H1 (cell line): ENCODE data around the gene IL6ST. TPM values are rescaled to one million over a fixed set of nuclear protein-coding genes. Genes with fewer than 3 reads are reported as not detected.

Experiments used
- CTCF ChIA-PET: fragments of 300-600 bp; sonication (Branson Sonifier 250); formaldehyde crosslinking; loops from one replicate; lab custom pipeline; 2021; ENCODE audit not compliant: partially characterized antibody; lab: Charles Lee
- POLR2A ChIA-PET: fragments of 300-600 bp; sonication (Branson Sonifier 250); formaldehyde crosslinking; loops from one replicate; lab custom pipeline; 2021; ENCODE audit warnings: inconsistent platforms; ENCODE audit not compliant: partially characterized antibody; lab: Charles Lee
- DNase-seq, 2 experiments: peaks; one replicate each; pipeline versions ENCODE4 v3.0.0 to v3.0.0-alpha.2; 2010 to 2022; ENCODE audit warnings: low spot score in 2 of 2, low read depth in 1 of 2, mixed read lengths in 1 of 2
- FAIRE-seq: peaks from 2 replicates; lab custom pipeline; 2011; peaks lifted over from hg19 to GRCh38; lab: Jason Lieb, UNC
- H2AFZ ChIP-seq: 2 replicates; pipeline ENCODE4 v1.8.1; 2012; ENCODE audit warnings: low read length, inconsistent platforms
- H2AK5ac ChIP-seq: 2 replicates; pipeline ENCODE4 v1.6.1; 2013; ENCODE audit warnings: low read depth, low read length
- H2BK120ac ChIP-seq: replicated peaks from 2 replicates; pipeline ENCODE3; 2013; ENCODE audit warnings: low read depth, low read length, inconsistent platforms
- H2BK12ac ChIP-seq: 2 replicates; pipeline ENCODE4 v1.6.1; 2013; ENCODE audit warnings: low read depth, low read length
- H2BK15ac ChIP-seq: 2 replicates; pipeline ENCODE4 v1.6.1; 2013; ENCODE audit warnings: low read length
- H2BK20ac ChIP-seq: 2 replicates; pipeline ENCODE4 v1.6.1; 2013; ENCODE audit warnings: low read length
- H2BK5ac ChIP-seq: 2 replicates; pipeline ENCODE4 v1.6.1; 2013; ENCODE audit warnings: low read depth, low read length
- H3K14ac ChIP-seq: 2 replicates; pipeline ENCODE4 v1.6.1; 2013; ENCODE audit warnings: inconsistent platforms; ENCODE audit not compliant: insufficient read length
- H3K18ac ChIP-seq: 2 replicates; pipeline ENCODE4 v1.6.1; 2013; ENCODE audit warnings: low read length; ENCODE audit errors: extremely low read depth
- H3K23ac ChIP-seq: 2 replicates; pipeline ENCODE4 v1.6.1; 2013; ENCODE audit warnings: inconsistent platforms; ENCODE audit not compliant: insufficient read length
- H3K23me2 ChIP-seq: 2 replicates; pipeline ENCODE4 v1.6.1; 2013; ENCODE audit warnings: low read depth, low read length
- H3K27ac ChIP-seq: 2 replicates; pipeline ENCODE4 v1.6.1; 2011; ENCODE audit warnings: low read depth, low read length, inconsistent platforms
- H3K27me3 ChIP-seq, 4 experiments: replicated peaks in 1 of 4; 1 replicate in 1 of 4; 2 replicates in 3 of 4; pipeline versions ENCODE4 v1.6.1 to v1.8.1; 2011 to 2013; ENCODE audit warnings: low read length in 3 of 4, mild to moderate bottlenecking in 3 of 4, inconsistent platforms in 2 of 4, mixed read lengths in 2 of 4, moderate library complexity in 1 of 4; ENCODE audit not compliant: control insufficient read depth in 3 of 4, insufficient read depth in 3 of 4; ENCODE audit errors: extremely low read depth in 1 of 4
- H3K36me3 ChIP-seq, 4 experiments: 2 replicates each; pipeline versions ENCODE4 v1.6.1 to v1.8.1; 2011 to 2013; ENCODE audit warnings: mild to moderate bottlenecking in 4 of 4, low read length in 3 of 4, moderate library complexity in 2 of 4, control low read depth in 1 of 4, inconsistent platforms in 1 of 4; ENCODE audit not compliant: insufficient read depth in 4 of 4, control insufficient read depth in 2 of 4
- H3K4ac ChIP-seq: replicated peaks from 2 replicates; pipeline ENCODE3; 2013; ENCODE audit warnings: low read length, low read depth, mixed read lengths, inconsistent platforms; ENCODE audit not compliant: insufficient read length
- H3K4me1 ChIP-seq, 4 experiments: replicated peaks in 1 of 4; 1 replicate in 1 of 4; 2 replicates in 3 of 4; pipeline versions ENCODE4 v1.6.1 to v1.8.1; 2011 to 2013; ENCODE audit warnings: low read length in 3 of 4, inconsistent platforms in 2 of 4, mixed read lengths in 1 of 4; ENCODE audit not compliant: insufficient read depth in 4 of 4, control insufficient read depth in 3 of 4
- H3K4me2 ChIP-seq, 2 experiments: 2 replicates each; pipeline versions ENCODE4 v1.6.1 to v1.8.1; 2011 to 2013; ENCODE audit warnings: low read depth in 2 of 2, low read length in 2 of 2, control low read depth in 1 of 2, inconsistent platforms in 1 of 2, mild to moderate bottlenecking in 1 of 2; ENCODE audit not compliant: insufficient read depth in 1 of 2
- H3K4me3 ChIP-seq, 4 experiments: fragments of 200-600, 300-600 bp in 1 of 4; sonication (generic), shearing (Covaris generic), sonication (Bioruptor Twin) in 1 of 4; 2 replicates each; pipeline versions ENCODE4 v1.5.1 to v1.8.1; 2011 to 2016; ENCODE audit warnings: low read length in 4 of 4, low read depth in 3 of 4, control low read depth in 2 of 4, inconsistent platforms in 2 of 4, mild to moderate bottlenecking in 2 of 4, mixed read lengths in 1 of 4, moderate library complexity in 1 of 4; ENCODE audit not compliant: insufficient read depth in 2 of 4; ENCODE audit errors: extremely low read depth in 1 of 4
- H3K56ac ChIP-seq: replicated peaks from 2 replicates; pipeline ENCODE3; 2013; ENCODE audit warnings: low read depth, mild to moderate bottlenecking, mixed read lengths, low read length, inconsistent platforms; ENCODE audit not compliant: insufficient read length
- H3K79me1 ChIP-seq: 2 replicates; pipeline ENCODE4 v1.6.1; 2013; ENCODE audit warnings: low read depth, low read length, control low read depth
- H3K79me2 ChIP-seq, 2 experiments: 2 replicates each; pipeline versions ENCODE4 v1.6.1 to v1.8.1; 2012 to 2013; ENCODE audit warnings: low read length in 2 of 2, mild to moderate bottlenecking in 2 of 2, inconsistent platforms in 1 of 2; ENCODE audit not compliant: insufficient read depth in 2 of 2, control insufficient read depth in 1 of 2
- H3K9ac ChIP-seq, 4 experiments: replicated peaks in 1 of 4; 1 replicate in 1 of 4; 2 replicates in 3 of 4; pipeline versions ENCODE4 v1.6.1 to v1.8.1; 2011 to 2013; ENCODE audit warnings: low read depth in 3 of 4, low read length in 3 of 4, control low read depth in 2 of 4, mild to moderate bottlenecking in 2 of 4, moderate library complexity in 2 of 4, inconsistent platforms in 1 of 4; ENCODE audit errors: extremely low read depth in 1 of 4
- H3K9me3 ChIP-seq, 2 experiments: 2 replicates each; pipeline versions ENCODE4 v1.6.1 to v1.8.1; 2012 to 2013; ENCODE audit warnings: mild to moderate bottlenecking in 2 of 2, moderate library complexity in 2 of 2, control low read depth in 1 of 2, inconsistent platforms in 1 of 2, low read depth in 1 of 2, low read length in 1 of 2, mixed read lengths in 1 of 2; ENCODE audit not compliant: insufficient read depth in 2 of 2
- H4K20me1 ChIP-seq, 2 experiments: replicated peaks in 1 of 2; 2 replicates each; pipeline versions ENCODE3 to v1.8.1; 2011 to 2013; ENCODE audit warnings: inconsistent platforms in 2 of 2, low read length in 2 of 2, mild to moderate bottlenecking in 1 of 2; ENCODE audit not compliant: insufficient read depth in 2 of 2, control insufficient read depth in 1 of 2
- H4K5ac ChIP-seq: 2 replicates; pipeline ENCODE4 v1.6.1; 2013; ENCODE audit warnings: low read length, low read depth, mixed read lengths, inconsistent platforms; ENCODE audit not compliant: insufficient read length
- H4K8ac ChIP-seq: 2 replicates; pipeline ENCODE4 v1.8.0; 2013; ENCODE audit warnings: mild to moderate bottlenecking, moderate library complexity, low read length, inconsistent platforms; ENCODE audit not compliant: insufficient read depth; ENCODE audit errors: extremely low read depth
- H4K91ac ChIP-seq: replicated peaks from 2 replicates; pipeline ENCODE3; 2013; ENCODE audit warnings: low read length, mixed read lengths, inconsistent platforms; ENCODE audit not compliant: insufficient read length
- ASH2L ChIP-seq: fragments of 200-600, 300-600 bp; sonication (generic); IDR thresholded peaks from one replicate; pipeline ENCODE4 v1.7.1; 2017; ENCODE audit warnings: low read length
- BCL11A ChIP-seq, 2 experiments: IDR thresholded peaks; one replicate each; pipeline ENCODE4 v1.6.1; 2011; ENCODE audit warnings: low read depth in 2 of 2, low read length in 2 of 2, mild to moderate bottlenecking in 2 of 2
- CHD2 ChIP-seq: IDR thresholded peaks from 2 replicates; pipeline ENCODE4 v1.6.1; 2012; ENCODE audit warnings: low read length, improper control_type of control experiment
- EGR1 ChIP-seq: IDR thresholded peaks from 2 replicates; pipeline ENCODE4 v1.6.1; 2011; ENCODE audit warnings: low read depth, low read length, borderline replicate concordance
- GTF2F1 ChIP-seq: IDR thresholded peaks from 2 replicates; pipeline ENCODE4 v1.6.1; 2012; ENCODE audit warnings: low read depth, low read length, improper control_type of control experiment, borderline replicate concordance
- PHF8 ChIP-seq: fragments of 200-600 bp; sonication (generic); conservative IDR thresholded peaks from 2 replicates; pipeline ENCODE4 v1.7.1; 2012; ENCODE audit warnings: low read depth, mild to moderate bottlenecking, inconsistent platforms, low read length, moderate library complexity
- SIN3A ChIP-seq, 2 experiments: IDR thresholded peaks in 1 of 2; conservative IDR thresholded peaks in 1 of 2; 2 replicates each; pipeline ENCODE4 v1.6.1; 2011 to 2012; ENCODE audit warnings: low read length in 2 of 2, improper control_type of control experiment in 1 of 2, low read depth in 1 of 2, mild to moderate bottlenecking in 1 of 2
- TBP ChIP-seq: IDR thresholded peaks from 2 replicates; pipeline ENCODE4 v1.6.1; 2011; ENCODE audit warnings: low read depth, low read length, improper control_type of control experiment
- TCF12 ChIP-seq: IDR thresholded peaks from 2 replicates; pipeline ENCODE4 v1.6.1; 2011; ENCODE audit warnings: low read depth, mild to moderate bottlenecking, low read length
- TEAD4 ChIP-seq: IDR thresholded peaks from 2 replicates; pipeline ENCODE4 v1.6.1; 2012; ENCODE audit warnings: low read depth, low read length, inconsistent platforms, mixed read lengths
- WGBS, 2 experiments: shearing (Covaris generic) in 1 of 2; methylation state at CpG; one replicate each; pipeline versions ENCODE4 v1.1.6 to v1.1.7; 2013 to 2015; ENCODE audit warnings: low lambda C conversion rate in 2 of 2, mixed read lengths in 2 of 2, inconsistent platforms in 1 of 2, low coverage in 1 of 2, missing lambda C conversion rate in 1 of 2; ENCODE audit not compliant: insufficient replicate concordance in 2 of 2, insufficient coverage in 1 of 2, insufficient read length in 1 of 2; ENCODE audit errors: extremely low coverage in 1 of 2, missing lambda C conversion rate in 1 of 2; 5-methylcytosine and 5-hydroxymethylcytosine counted together
- long read RNA-seq, 2 experiments: library from RNA in 1 of 2; library from capped mRNA in 1 of 2; stranded (forward); transcript quantifications; one replicate each; pipeline ENCODE4 v2.0.0, GENCODE V29; 2021; ENCODE audit warnings: inconsistent platforms in 1 of 2
- polyA minus RNA-seq, 3 experiments: library from RNA; depleted of rRNA, polyadenylated mRNA; stranded (reverse); fragments of >200 nt; gene quantifications; 1 replicate in 2 of 3; 2 replicates in 1 of 3; pipeline ENCODE4 v1.2.3, GENCODE V29; 2011
- polyA plus RNA-seq, 7 experiments: library from polyadenylated mRNA; depleted of rRNA in 3 of 7; stranded (reverse) in 5 of 7; unstranded in 2 of 7; fragments of >200 nt in 5 of 7; fragments of 200-250 nt in 2 of 7; gene quantifications; 1 replicate in 5 of 7; 2 replicates in 1 of 7; 4 replicates in 1 of 7; pipeline versions ENCODE4 v1.2.1 to v1.2.3, GENCODE V29; 2011 to 2013; ENCODE audit warnings: missing spikeins in 2 of 7, mixed read lengths in 2 of 7
- total RNA-seq: library from RNA; stranded (reverse); fragmentation: NEBNext Ultra II Directional; extraction: Animal tissue kit (Norgen Biotek cat#: 25700); gene quantifications from 2 replicates; pipeline ENCODE4 v1.2.1, GENCODE V29; 2021

IL6ST gene
- 9.6 and 11.1 TPM in 2 replicates for total RNA-seq
- polyA plus RNA-seq (2011; rRNA removed), result 0.82 and 1.4 TPM in 2 replicates
- polyA plus RNA-seq (2011; cell fraction: cytosol; rRNA removed), result 2.0 TPM
- 3.9 TPM for polyA plus RNA-seq (2011; cell fraction: nucleus; rRNA removed)
- polyA plus RNA-seq (2012, experiment 1 of 2), result 2.1 to 6.1 TPM (median 3.8 TPM) in 4 replicates
- 0.22 TPM for polyA plus RNA-seq (2012, experiment 2 of 2)
- 8.9 TPM for polyA plus RNA-seq (2013, experiment 1 of 2)
- 9.7 TPM for polyA plus RNA-seq (2013, experiment 2 of 2)
- 9.2 and 26.1 TPM in 2 replicates for polyA minus RNA-seq (2011; rRNA and poly(A)+ RNA removed)
- polyA minus RNA-seq (2011; cell fraction: cytosol; rRNA and poly(A)+ RNA removed), result 8.0 TPM
- polyA minus RNA-seq (2011; cell fraction: nucleus; rRNA and poly(A)+ RNA removed), result 20.2 TPM
- long read RNA-seq, experiment 1, partial matches to known transcripts, result 0 of 3 reads
- long read RNA-seq, experiment 1, other reads (novel, unspliced or antisense), result 3 of 3 reads
- long read RNA-seq, experiment 2, partial matches to known transcripts, result 1 of 1 reads
- long read RNA-seq, experiment 2, other reads (novel, unspliced or antisense), result 0 of 1 reads

- Histone ChIP-seq H4K8ac (peak within 1 kb of the TSS; percentile 73), H4K20me1 (peaks cover 0 to 2% of the 10 kb centered on the region in 2 experiments), H3K18ac (peak within 1 kb of the TSS; percentile 88), H2BK20ac (no peak within 1 kb of the TSS), H3K79me2 (peaks cover 0 to 18% of the 10 kb centered on the region in 2 experiments; a peak in 1 of 4 replicates), H3K23me2 (no peaks in the 10 kb centered on the region), H3K4ac (no peak within 1 kb of the TSS), H3K4me1 (peaks cover 0 to 2% (median 0%) of the 10 kb centered on the region in 4 experiments; a peak in 2 of 7 replicates), H2AK5ac (no peak within 1 kb of the TSS), H2BK15ac (no peak within 1 kb of the TSS), H3K9ac (peak within 1 kb of the TSS; percentile 61 to 85 (median 74)), H3K4me3 (peak within 1 kb of the TSS; percentile 68 to 86 (median 79)), H2BK120ac (no peak within 1 kb of the TSS), H3K14ac (no peak within 1 kb of the TSS), H3K27me3 (no peaks in the 10 kb centered on the region), H3K56ac (peak within 1 kb of the TSS; percentile 73), H2BK5ac (peak within 1 kb of the TSS; percentile 56; the same call in 1 of the 2 replicates), H3K9me3 (no peaks in the 10 kb centered on the region), H3K27ac (peak within 1 kb of the TSS; percentile 53; the same call in 1 of the 2 replicates), H3K4me2 (peak within 1 kb of the TSS; percentile 79 to 90), H3K23ac (no peak within 1 kb of the TSS), H2BK12ac (no peak within 1 kb of the TSS), H4K91ac (peak within 1 kb of the TSS; percentile 35), H2AFZ (peak within 1 kb of the TSS; percentile 45; the same call in 1 of the 2 replicates), H3K79me1 (no peaks in the 10 kb centered on the region), H4K5ac (peak within 1 kb of the TSS; percentile 18), H3K36me3 (no peaks in the 10 kb centered on the region)
- WGBS, 2 experiments, result 0% methylated on average over 11 of the region's 48 CpGs; no CpG with 5 or more reads in 1 of the 2 experiments
- CTCF ChIA-PET, result interaction anchor here (1.5 kb wide), 1 partner anchor 17 kb away, joined by 7 read pairs; no protein-coding TSS in a partner anchor
- DNase-seq (peak in 1 of 2 experiments; percentile 34), FAIRE-seq (no peak)
- POLR2A ChIA-PET, result interaction anchor here (1.1 to 1.7 kb wide), 2 partner anchors 10 to 1179 kb away, joined by 3 to 8 read pairs; partner anchors contain the start of gene GPBP1
- TF ChIP-seq CHD2 (no peak), TBP (no peak), SIN3A (conservative IDR thresholded peaks at IDR 0.05 in 1 of 2, IDR thresholded peaks at IDR 0.05 in 1 of 2; ENCODE audit: low read depth in 1 of 2, low read length in 2 of 2) (peak; percentile 71 to 88; a peak in 3 of 4 replicates), GTF2F1 (no peak), PHF8 (peak; percentile 64), BCL11A (IDR thresholded peaks at IDR 0.05; ENCODE audit: low read depth in 2 of 2, low read length in 2 of 2) (no peak), TCF12 (no peak), TEAD4 (peak; percentile 69), EGR1 (no peak), ASH2L (peak; percentile 95)
Observed at GRCh38 chr5:55994495-55994997, at the start of gene IL6ST. Gene IL6ST (minus strand): TSS chr5:55994963. CDS start chr5:55976278, 18,685 bp downstream.
